Measurements from ENCODE around the gene AK5. TPM values are rescaled to one million over a fixed set of nuclear protein-coding genes. Genes with fewer than 3 reads are reported as not detected.

The AK5 gene
- total and polyA plus RNA-seq, 2 of the 13 experiments (the other 11 are each of a cell fraction or from before 2014, with no cell fraction given) = not detected

DNA sequence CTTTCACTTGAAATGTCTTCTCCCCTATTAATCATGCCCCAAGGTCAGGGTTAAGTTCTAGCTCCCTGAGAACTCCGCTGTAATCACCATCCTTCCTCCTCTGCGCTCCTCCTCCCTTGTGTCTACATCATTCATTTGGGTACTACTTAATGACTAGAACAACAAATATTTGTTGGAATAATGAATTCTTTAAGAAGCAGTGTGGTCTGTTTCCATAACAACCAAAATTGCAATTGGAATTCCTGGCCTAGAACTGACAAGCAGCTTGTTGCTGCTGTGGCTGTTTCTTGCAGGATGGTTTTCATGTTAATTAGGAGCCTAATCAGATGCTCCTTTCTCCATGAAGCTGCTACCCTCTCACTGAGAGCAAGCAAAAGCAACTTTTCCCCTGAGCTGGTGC lies 208.1 kb downstream of the AK5 start (continued):
- TF ChIP-seq, protein P1, sequence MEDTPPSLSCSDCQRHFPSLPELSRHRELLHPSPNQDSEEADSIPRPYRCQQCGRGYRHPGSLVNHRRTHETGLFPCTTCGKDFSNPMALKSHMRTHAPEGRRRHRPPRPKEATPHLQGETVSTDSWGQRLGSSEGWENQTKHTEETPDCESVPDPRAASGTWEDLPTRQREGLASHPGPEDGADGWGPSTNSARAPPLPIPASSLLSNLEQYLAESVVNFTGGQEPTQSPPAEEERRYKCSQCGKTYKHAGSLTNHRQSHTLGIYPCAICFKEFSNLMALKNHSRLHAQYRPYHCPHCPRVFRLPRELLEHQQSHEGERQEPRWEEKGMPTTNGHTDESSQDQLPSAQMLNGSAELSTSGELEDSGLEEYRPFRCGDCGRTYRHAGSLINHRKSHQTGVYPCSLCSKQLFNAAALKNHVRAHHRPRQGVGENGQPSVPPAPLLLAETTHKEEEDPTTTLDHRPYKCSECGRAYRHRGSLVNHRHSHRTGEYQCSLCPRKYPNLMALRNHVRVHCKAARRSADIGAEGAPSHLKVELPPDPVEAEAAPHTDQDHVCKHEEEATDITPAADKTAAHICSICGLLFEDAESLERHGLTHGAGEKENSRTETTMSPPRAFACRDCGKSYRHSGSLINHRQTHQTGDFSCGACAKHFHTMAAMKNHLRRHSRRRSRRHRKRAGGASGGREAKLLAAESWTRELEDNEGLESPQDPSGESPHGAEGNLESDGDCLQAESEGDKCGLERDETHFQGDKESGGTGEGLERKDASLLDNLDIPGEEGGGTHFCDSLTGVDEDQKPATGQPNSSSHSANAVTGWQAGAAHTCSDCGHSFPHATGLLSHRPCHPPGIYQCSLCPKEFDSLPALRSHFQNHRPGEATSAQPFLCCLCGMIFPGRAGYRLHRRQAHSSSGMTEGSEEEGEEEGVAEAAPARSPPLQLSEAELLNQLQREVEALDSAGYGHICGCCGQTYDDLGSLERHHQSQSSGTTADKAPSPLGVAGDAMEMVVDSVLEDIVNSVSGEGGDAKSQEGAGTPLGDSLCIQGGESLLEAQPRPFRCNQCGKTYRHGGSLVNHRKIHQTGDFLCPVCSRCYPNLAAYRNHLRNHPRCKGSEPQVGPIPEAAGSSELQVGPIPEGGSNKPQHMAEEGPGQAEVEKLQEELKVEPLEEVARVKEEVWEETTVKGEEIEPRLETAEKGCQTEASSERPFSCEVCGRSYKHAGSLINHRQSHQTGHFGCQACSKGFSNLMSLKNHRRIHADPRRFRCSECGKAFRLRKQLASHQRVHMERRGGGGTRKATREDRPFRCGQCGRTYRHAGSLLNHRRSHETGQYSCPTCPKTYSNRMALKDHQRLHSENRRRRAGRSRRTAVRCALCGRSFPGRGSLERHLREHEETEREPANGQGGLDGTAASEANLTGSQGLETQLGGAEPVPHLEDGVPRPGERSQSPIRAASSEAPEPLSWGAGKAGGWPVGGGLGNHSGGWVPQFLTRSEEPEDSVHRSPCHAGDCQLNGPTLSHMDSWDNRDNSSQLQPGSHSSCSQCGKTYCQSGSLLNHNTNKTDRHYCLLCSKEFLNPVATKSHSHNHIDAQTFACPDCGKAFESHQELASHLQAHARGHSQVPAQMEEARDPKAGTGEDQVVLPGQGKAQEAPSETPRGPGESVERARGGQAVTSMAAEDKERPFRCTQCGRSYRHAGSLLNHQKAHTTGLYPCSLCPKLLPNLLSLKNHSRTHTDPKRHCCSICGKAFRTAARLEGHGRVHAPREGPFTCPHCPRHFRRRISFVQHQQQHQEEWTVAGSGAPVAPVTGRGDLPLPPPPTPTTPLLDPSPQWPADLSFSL (CRISPR knock-in tag; IDR thresholded peaks at IDR 0.05) = no peak
- TF ChIP-seq, protein P2, sequence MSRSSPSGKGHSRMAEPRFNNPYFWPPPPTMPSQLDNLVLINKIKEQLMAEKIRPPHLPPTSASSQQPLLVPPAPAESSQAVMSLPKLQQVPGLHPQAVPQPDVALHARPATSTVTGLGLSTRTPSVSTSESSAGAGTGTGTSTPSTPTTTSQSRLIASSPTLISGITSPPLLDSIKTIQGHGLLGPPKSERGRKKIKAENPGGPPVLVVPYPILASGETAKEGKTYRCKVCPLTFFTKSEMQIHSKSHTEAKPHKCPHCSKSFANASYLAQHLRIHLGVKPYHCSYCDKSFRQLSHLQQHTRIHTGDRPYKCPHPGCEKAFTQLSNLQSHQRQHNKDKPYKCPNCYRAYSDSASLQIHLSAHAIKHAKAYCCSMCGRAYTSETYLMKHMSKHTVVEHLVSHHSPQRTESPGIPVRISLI (CRISPR knock-in tag; IDR thresholded peaks at IDR 0.05; ENCODE audit: borderline replicate concordance) = no peak
- TF ChIP-seq, protein P3, sequence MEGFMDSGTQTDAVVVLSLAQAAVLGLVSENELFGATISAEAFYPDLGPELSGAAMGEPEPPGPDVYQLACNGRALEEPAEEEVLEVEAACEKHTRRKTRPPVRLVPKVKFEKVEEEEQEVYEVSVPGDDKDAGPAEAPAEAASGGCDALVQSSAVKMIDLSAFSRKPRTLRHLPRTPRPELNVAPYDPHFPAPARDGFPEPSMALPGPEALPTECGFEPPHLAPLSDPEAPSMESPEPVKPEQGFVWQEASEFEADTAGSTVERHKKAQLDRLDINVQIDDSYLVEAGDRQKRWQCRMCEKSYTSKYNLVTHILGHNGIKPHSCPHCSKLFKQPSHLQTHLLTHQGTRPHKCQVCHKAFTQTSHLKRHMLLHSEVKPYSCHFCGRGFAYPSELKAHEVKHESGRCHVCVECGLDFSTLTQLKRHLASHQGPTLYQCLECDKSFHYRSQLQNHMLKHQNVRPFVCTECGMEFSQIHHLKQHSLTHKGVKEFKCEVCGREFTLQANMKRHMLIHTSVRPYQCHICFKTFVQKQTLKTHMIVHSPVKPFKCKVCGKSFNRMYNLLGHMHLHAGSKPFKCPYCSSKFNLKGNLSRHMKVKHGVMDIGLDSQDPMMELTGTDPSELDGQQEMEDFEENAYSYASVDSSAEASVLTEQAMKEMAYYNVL (CRISPR knock-in tag; IDR thresholded peaks at IDR 0.05; ENCODE audit: borderline replicate concordance) = no peak
- no peak for TF ChIP-seq TARDBP (CRISPR knock-in tag; IDR thresholded peaks at IDR 0.05)
- no peak for TF ChIP-seq ATRX (CRISPR knock-in tag; IDR thresholded peaks at IDR 0.05; ENCODE audit: borderline replicate concordance)
- TF ChIP-seq ZNF333 (CRISPR knock-in tag; IDR thresholded peaks at IDR 0.05; ENCODE audit: borderline replicate concordance) = no peak
- no peak for TF ChIP-seq SP4 (CRISPR knock-in tag; IDR thresholded peaks at IDR 0.05)
